H1 (cell line): ENCODE data around the gene CAMTA1. TPM values are rescaled to one million over a fixed set of nuclear protein-coding genes. Genes with fewer than 3 reads are reported as not detected.

Experiments used
- CTCF ChIA-PET: fragments of 300-600 bp; sonication (Branson Sonifier 250); formaldehyde crosslinking; loops from one replicate; lab custom pipeline; 2021; ENCODE audit not compliant: partially characterized antibody; lab: Charles Lee
- POLR2A ChIA-PET: fragments of 300-600 bp; sonication (Branson Sonifier 250); formaldehyde crosslinking; loops from one replicate; lab custom pipeline; 2021; ENCODE audit warnings: inconsistent platforms; ENCODE audit not compliant: partially characterized antibody; lab: Charles Lee
- DNase-seq, 2 experiments: peaks; one replicate each; pipeline versions ENCODE4 v3.0.0 to v3.0.0-alpha.2; 2010 to 2022; ENCODE audit warnings: low spot score in 2 of 2, low read depth in 1 of 2, mixed read lengths in 1 of 2
- FAIRE-seq: peaks from 2 replicates; lab custom pipeline; 2011; peaks lifted over from hg19 to GRCh38; lab: Jason Lieb, UNC
- H2AFZ ChIP-seq: 2 replicates; pipeline ENCODE4 v1.8.1; 2012; ENCODE audit warnings: low read length, inconsistent platforms
- H2AK5ac ChIP-seq: 2 replicates; pipeline ENCODE4 v1.6.1; 2013; ENCODE audit warnings: low read depth, low read length
- H2BK120ac ChIP-seq: replicated peaks from 2 replicates; pipeline ENCODE3; 2013; ENCODE audit warnings: low read depth, low read length, inconsistent platforms
- H2BK12ac ChIP-seq: 2 replicates; pipeline ENCODE4 v1.6.1; 2013; ENCODE audit warnings: low read depth, low read length
- H2BK15ac ChIP-seq: 2 replicates; pipeline ENCODE4 v1.6.1; 2013; ENCODE audit warnings: low read length
- H2BK20ac ChIP-seq: 2 replicates; pipeline ENCODE4 v1.6.1; 2013; ENCODE audit warnings: low read length
- H2BK5ac ChIP-seq: 2 replicates; pipeline ENCODE4 v1.6.1; 2013; ENCODE audit warnings: low read depth, low read length
- H3K14ac ChIP-seq: 2 replicates; pipeline ENCODE4 v1.6.1; 2013; ENCODE audit warnings: inconsistent platforms; ENCODE audit not compliant: insufficient read length
- H3K18ac ChIP-seq: 2 replicates; pipeline ENCODE4 v1.6.1; 2013; ENCODE audit warnings: low read length; ENCODE audit errors: extremely low read depth
- H3K23ac ChIP-seq: 2 replicates; pipeline ENCODE4 v1.6.1; 2013; ENCODE audit warnings: inconsistent platforms; ENCODE audit not compliant: insufficient read length
- H3K23me2 ChIP-seq: 2 replicates; pipeline ENCODE4 v1.6.1; 2013; ENCODE audit warnings: low read depth, low read length
- H3K27ac ChIP-seq: 2 replicates; pipeline ENCODE4 v1.6.1; 2011; ENCODE audit warnings: low read depth, low read length, inconsistent platforms
- H3K27me3 ChIP-seq, 4 experiments: replicated peaks in 1 of 4; 1 replicate in 1 of 4; 2 replicates in 3 of 4; pipeline versions ENCODE4 v1.6.1 to v1.8.1; 2011 to 2013; ENCODE audit warnings: low read length in 3 of 4, mild to moderate bottlenecking in 3 of 4, inconsistent platforms in 2 of 4, mixed read lengths in 2 of 4, moderate library complexity in 1 of 4; ENCODE audit not compliant: control insufficient read depth in 3 of 4, insufficient read depth in 3 of 4; ENCODE audit errors: extremely low read depth in 1 of 4
- H3K36me3 ChIP-seq, 4 experiments: 2 replicates each; pipeline versions ENCODE4 v1.6.1 to v1.8.1; 2011 to 2013; ENCODE audit warnings: mild to moderate bottlenecking in 4 of 4, low read length in 3 of 4, moderate library complexity in 2 of 4, control low read depth in 1 of 4, inconsistent platforms in 1 of 4; ENCODE audit not compliant: insufficient read depth in 4 of 4, control insufficient read depth in 2 of 4
- H3K4ac ChIP-seq: replicated peaks from 2 replicates; pipeline ENCODE3; 2013; ENCODE audit warnings: low read length, low read depth, mixed read lengths, inconsistent platforms; ENCODE audit not compliant: insufficient read length
- H3K4me1 ChIP-seq, 4 experiments: replicated peaks in 1 of 4; 1 replicate in 1 of 4; 2 replicates in 3 of 4; pipeline versions ENCODE4 v1.6.1 to v1.8.1; 2011 to 2013; ENCODE audit warnings: low read length in 3 of 4, inconsistent platforms in 2 of 4, mixed read lengths in 1 of 4; ENCODE audit not compliant: insufficient read depth in 4 of 4, control insufficient read depth in 3 of 4
- H3K4me2 ChIP-seq, 2 experiments: 2 replicates each; pipeline versions ENCODE4 v1.6.1 to v1.8.1; 2011 to 2013; ENCODE audit warnings: low read depth in 2 of 2, low read length in 2 of 2, control low read depth in 1 of 2, inconsistent platforms in 1 of 2, mild to moderate bottlenecking in 1 of 2; ENCODE audit not compliant: insufficient read depth in 1 of 2
- H3K4me3 ChIP-seq, 4 experiments: fragments of 200-600, 300-600 bp in 1 of 4; sonication (generic), shearing (Covaris generic), sonication (Bioruptor Twin) in 1 of 4; 2 replicates each; pipeline versions ENCODE4 v1.5.1 to v1.8.1; 2011 to 2016; ENCODE audit warnings: low read length in 4 of 4, low read depth in 3 of 4, control low read depth in 2 of 4, inconsistent platforms in 2 of 4, mild to moderate bottlenecking in 2 of 4, mixed read lengths in 1 of 4, moderate library complexity in 1 of 4; ENCODE audit not compliant: insufficient read depth in 2 of 4; ENCODE audit errors: extremely low read depth in 1 of 4
- H3K56ac ChIP-seq: replicated peaks from 2 replicates; pipeline ENCODE3; 2013; ENCODE audit warnings: low read depth, mild to moderate bottlenecking, mixed read lengths, low read length, inconsistent platforms; ENCODE audit not compliant: insufficient read length
- H3K79me1 ChIP-seq: 2 replicates; pipeline ENCODE4 v1.6.1; 2013; ENCODE audit warnings: low read depth, low read length, control low read depth
- H3K79me2 ChIP-seq, 2 experiments: 2 replicates each; pipeline versions ENCODE4 v1.6.1 to v1.8.1; 2012 to 2013; ENCODE audit warnings: low read length in 2 of 2, mild to moderate bottlenecking in 2 of 2, inconsistent platforms in 1 of 2; ENCODE audit not compliant: insufficient read depth in 2 of 2, control insufficient read depth in 1 of 2
- H3K9ac ChIP-seq, 4 experiments: replicated peaks in 1 of 4; 1 replicate in 1 of 4; 2 replicates in 3 of 4; pipeline versions ENCODE4 v1.6.1 to v1.8.1; 2011 to 2013; ENCODE audit warnings: low read depth in 3 of 4, low read length in 3 of 4, control low read depth in 2 of 4, mild to moderate bottlenecking in 2 of 4, moderate library complexity in 2 of 4, inconsistent platforms in 1 of 4; ENCODE audit errors: extremely low read depth in 1 of 4
- H3K9me3 ChIP-seq, 2 experiments: 2 replicates each; pipeline versions ENCODE4 v1.6.1 to v1.8.1; 2012 to 2013; ENCODE audit warnings: mild to moderate bottlenecking in 2 of 2, moderate library complexity in 2 of 2, control low read depth in 1 of 2, inconsistent platforms in 1 of 2, low read depth in 1 of 2, low read length in 1 of 2, mixed read lengths in 1 of 2; ENCODE audit not compliant: insufficient read depth in 2 of 2
- H4K20me1 ChIP-seq, 2 experiments: replicated peaks in 1 of 2; 2 replicates each; pipeline versions ENCODE3 to v1.8.1; 2011 to 2013; ENCODE audit warnings: inconsistent platforms in 2 of 2, low read length in 2 of 2, mild to moderate bottlenecking in 1 of 2; ENCODE audit not compliant: insufficient read depth in 2 of 2, control insufficient read depth in 1 of 2
- H4K5ac ChIP-seq: 2 replicates; pipeline ENCODE4 v1.6.1; 2013; ENCODE audit warnings: low read length, low read depth, mixed read lengths, inconsistent platforms; ENCODE audit not compliant: insufficient read length
- H4K8ac ChIP-seq: 2 replicates; pipeline ENCODE4 v1.8.0; 2013; ENCODE audit warnings: mild to moderate bottlenecking, moderate library complexity, low read length, inconsistent platforms; ENCODE audit not compliant: insufficient read depth; ENCODE audit errors: extremely low read depth
- H4K91ac ChIP-seq: replicated peaks from 2 replicates; pipeline ENCODE3; 2013; ENCODE audit warnings: low read length, mixed read lengths, inconsistent platforms; ENCODE audit not compliant: insufficient read length
- BCL11A ChIP-seq, 2 experiments: IDR thresholded peaks; one replicate each; pipeline ENCODE4 v1.6.1; 2011; ENCODE audit warnings: low read depth in 2 of 2, low read length in 2 of 2, mild to moderate bottlenecking in 2 of 2
- CBX5 ChIP-seq: fragments of 300-800, 300-1000 bp; sonication (generic); IDR thresholded peaks from 2 replicates; pipeline ENCODE4 v1.7.1; 2016; ENCODE audit warnings: antibody characterized with exemption, low read length, low read depth
- CEBPB ChIP-seq: IDR thresholded peaks from 2 replicates; pipeline ENCODE4 v1.6.1; 2012; ENCODE audit warnings: low read depth, low read length
- CHD1 ChIP-seq: IDR thresholded peaks from 2 replicates; pipeline ENCODE4 v1.6.1; 2012; ENCODE audit warnings: low read depth, low read length, improper control_type of control experiment
- CHD2 ChIP-seq: IDR thresholded peaks from 2 replicates; pipeline ENCODE4 v1.6.1; 2012; ENCODE audit warnings: low read length, improper control_type of control experiment
- EZH2 ChIP-seq: fragments of 200-600 bp; sonication (generic); IDR thresholded peaks from 2 replicates; pipeline ENCODE4 v1.7.1; 2012; ENCODE audit warnings: low read depth, mild to moderate bottlenecking, moderate library complexity, low read length, inconsistent platforms; ENCODE audit not compliant: severe bottlenecking
- KDM4A ChIP-seq: IDR thresholded peaks from one replicate; pipeline ENCODE4 v1.7.1; 2012; ENCODE audit warnings: low read depth, mild to moderate bottlenecking, moderate library complexity, low read length, inconsistent platforms; ENCODE audit not compliant: severe bottlenecking
- MAFK ChIP-seq: IDR thresholded peaks from 2 replicates; pipeline ENCODE4 v1.6.1; 2012; ENCODE audit warnings: low read depth, mild to moderate bottlenecking, improper control_type of control experiment, low read length
- NANOG ChIP-seq: IDR thresholded peaks from 2 replicates; pipeline ENCODE4 v1.6.1; 2011; ENCODE audit warnings: low read length, low read depth, mild to moderate bottlenecking, inconsistent platforms; ENCODE audit not compliant: insufficient read depth, poor library complexity, severe bottlenecking
- PHF8 ChIP-seq: fragments of 200-600 bp; sonication (generic); conservative IDR thresholded peaks from 2 replicates; pipeline ENCODE4 v1.7.1; 2012; ENCODE audit warnings: low read depth, mild to moderate bottlenecking, inconsistent platforms, low read length, moderate library complexity
- RFX5 ChIP-seq: IDR thresholded peaks from 2 replicates; pipeline ENCODE4 v1.6.1; 2011; ENCODE audit warnings: low read depth, low read length, improper control_type of control experiment, borderline replicate concordance
- RNF2 ChIP-seq: fragments of 200-900, 300-1000 bp; sonication (generic); IDR thresholded peaks from 2 replicates; pipeline ENCODE4 v1.7.1; 2016; ENCODE audit warnings: borderline replicate concordance, low read depth, mild to moderate bottlenecking, antibody characterized with exemption, low read length; ENCODE audit not compliant: poor library complexity, severe bottlenecking; ENCODE audit errors: missing control alignments
- RXRA ChIP-seq: IDR thresholded peaks from 2 replicates; pipeline ENCODE4 v1.6.1; 2011; ENCODE audit warnings: low read depth, mild to moderate bottlenecking, low read length, moderate library complexity; ENCODE audit not compliant: insufficient read depth
- SP2 ChIP-seq: IDR thresholded peaks from 2 replicates; pipeline ENCODE4 v1.6.1; 2012; ENCODE audit warnings: mild to moderate bottlenecking, low read length, inconsistent platforms
- TAF1 ChIP-seq: IDR thresholded peaks from 2 replicates; pipeline ENCODE4 v1.6.1; 2011; ENCODE audit warnings: mild to moderate bottlenecking, low read depth, low read length
- WGBS, 2 experiments: shearing (Covaris generic) in 1 of 2; methylation state at CpG; one replicate each; pipeline versions ENCODE4 v1.1.6 to v1.1.7; 2013 to 2015; ENCODE audit warnings: low lambda C conversion rate in 2 of 2, mixed read lengths in 2 of 2, inconsistent platforms in 1 of 2, low coverage in 1 of 2, missing lambda C conversion rate in 1 of 2; ENCODE audit not compliant: insufficient replicate concordance in 2 of 2, insufficient coverage in 1 of 2, insufficient read length in 1 of 2; ENCODE audit errors: extremely low coverage in 1 of 2, missing lambda C conversion rate in 1 of 2; 5-methylcytosine and 5-hydroxymethylcytosine counted together
- polyA plus RNA-seq, 7 experiments: library from polyadenylated mRNA; depleted of rRNA in 3 of 7; stranded (reverse) in 5 of 7; unstranded in 2 of 7; fragments of >200 nt in 5 of 7; fragments of 200-250 nt in 2 of 7; gene quantifications; 1 replicate in 5 of 7; 2 replicates in 1 of 7; 4 replicates in 1 of 7; pipeline versions ENCODE4 v1.2.1 to v1.2.3, GENCODE V29; 2011 to 2013; ENCODE audit warnings: missing spikeins in 2 of 7, mixed read lengths in 2 of 7
- total RNA-seq: library from RNA; stranded (reverse); fragmentation: NEBNext Ultra II Directional; extraction: Animal tissue kit (Norgen Biotek cat#: 25700); gene quantifications from 2 replicates; pipeline ENCODE4 v1.2.1, GENCODE V29; 2021

The CAMTA1 gene
- total and polyA plus RNA-seq, 2 of the 8 experiments (the other 6 are each of a cell fraction or from before 2014, with no cell fraction given): 65.0 to 119 TPM

- H3K23ac ChIP-seq: no peak overlapping the region
- POLR2A ChIA-PET: no interaction called here
- H2BK120ac ChIP-seq: no peak overlapping the region
- H2BK20ac ChIP-seq: no peak overlapping the region
- no peaks in the 10 kb centered on the region for H3K79me1 ChIP-seq
- H3K56ac ChIP-seq: no peak overlapping the region
- H2AK5ac ChIP-seq: no peak overlapping the region
- no peaks in the 10 kb centered on the region for H3K4me1 ChIP-seq
- no peak overlapping the region for H3K27ac ChIP-seq
- H3K4ac ChIP-seq: no peak overlapping the region
- DNase-seq: no peak
- H3K18ac ChIP-seq: no peak overlapping the region
- H3K23me2 ChIP-seq: no peaks in the 10 kb centered on the region
- CTCF ChIA-PET: interaction anchor here (0.7 to 1.7 kb wide), 5 partner anchors 8 to 91 kb away, joined by 3 to 6 read pairs (median 3); no protein-coding TSS in a partner anchor
- no peak for FAIRE-seq
- no peak overlapping the region for H2BK5ac ChIP-seq
- no peak overlapping the region for H3K9ac ChIP-seq
- H4K91ac ChIP-seq: no peak overlapping the region
- no peak overlapping the region for H2AFZ ChIP-seq
- H3K9me3 ChIP-seq: peaks cover 11 to 13% of the 10 kb centered on the region in 2 experiments; a peak in 3 of 4 replicates
- no peaks in the 10 kb centered on the region for H3K27me3 ChIP-seq
- no peak overlapping the region for H4K8ac ChIP-seq
- H3K4me3 ChIP-seq: no peak overlapping the region
- H3K79me2 ChIP-seq: no peaks in the 10 kb centered on the region
- H2BK15ac ChIP-seq: no peak overlapping the region
- peaks cover 0 to 2% of the 10 kb centered on the region in 2 experiments for H4K20me1 ChIP-seq
- H3K36me3 ChIP-seq: peaks cover 3 to 43% (median 11%) of the 10 kb centered on the region in 4 experiments; a peak in 7 of 8 replicates
- H4K5ac ChIP-seq: no peak overlapping the region
- no peak overlapping the region for H3K14ac ChIP-seq
- 98% methylated on average over 13 of the region's 13 CpGs; no CpG with 5 or more reads in 1 of the 2 experiments for WGBS, 2 experiments
- H2BK12ac ChIP-seq: no peak overlapping the region
- no peak overlapping the region for H3K4me2 ChIP-seq
- TF ChIP-seq KDM4A (no peak), RXRA (no peak), CHD2 (no peak), MAFK (no peak), SP2 (no peak), PHF8 (no peak), CHD1 (no peak), CEBPB (no peak), NANOG (no peak), RFX5 (no peak), CBX5 (no peak), RNF2 (no peak), TAF1 (no peak), EZH2 (no peak), BCL11A (IDR thresholded peaks at IDR 0.05; ENCODE audit: low read depth in 2 of 2, low read length in 2 of 2) (no peak)
These were observed 1024.5 kb downstream of the CAMTA1 start for GRCh38 chr1:7809742-7810141.
